ENCODE results near the gene ADGRL1. TPM values are rescaled to one million over a fixed set of nuclear protein-coding genes. Genes with fewer than 3 reads are reported as not detected.
"Not testable (repeated sequence)": the region's sequence is repeated elsewhere in the genome, so short reads cannot be mapped to it uniquely, and the experiment has no call there.

The ADGRL1 gene
- total RNA-seq, 1 donor from 2014 or later: 2.1 TPM

DNA sequence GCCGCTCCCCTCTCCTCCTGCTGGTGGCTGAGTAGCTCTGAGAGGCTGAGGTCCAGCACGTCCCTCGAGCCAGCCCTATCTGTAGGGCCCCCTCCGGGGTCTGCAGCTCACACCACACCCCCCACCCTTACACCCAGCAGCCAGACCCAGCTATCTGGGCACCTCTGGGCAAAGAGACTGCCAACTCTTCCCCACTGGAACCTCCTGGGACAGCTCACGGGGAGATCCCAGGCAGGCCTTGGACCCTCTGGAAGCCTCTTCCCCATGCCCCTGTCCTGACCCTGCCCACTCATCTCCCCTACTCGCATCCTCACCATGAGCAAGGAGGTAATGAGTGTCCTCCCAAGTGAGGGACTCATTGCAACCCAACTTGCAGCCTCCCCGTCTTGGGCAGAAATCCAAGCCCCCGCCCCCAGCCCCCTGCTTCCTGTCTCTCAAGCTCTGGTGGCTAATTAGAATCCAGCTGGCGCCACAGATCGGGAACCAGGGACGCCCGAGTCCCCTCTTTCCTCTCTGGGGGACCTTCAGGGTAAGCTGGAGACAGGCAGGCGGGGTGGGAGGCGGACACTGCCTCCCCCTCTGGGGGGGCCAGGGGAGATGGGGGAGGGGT lies 22.1 kb downstream of the ADGRL1 start:
- TF ChIP-seq, protein P1, sequence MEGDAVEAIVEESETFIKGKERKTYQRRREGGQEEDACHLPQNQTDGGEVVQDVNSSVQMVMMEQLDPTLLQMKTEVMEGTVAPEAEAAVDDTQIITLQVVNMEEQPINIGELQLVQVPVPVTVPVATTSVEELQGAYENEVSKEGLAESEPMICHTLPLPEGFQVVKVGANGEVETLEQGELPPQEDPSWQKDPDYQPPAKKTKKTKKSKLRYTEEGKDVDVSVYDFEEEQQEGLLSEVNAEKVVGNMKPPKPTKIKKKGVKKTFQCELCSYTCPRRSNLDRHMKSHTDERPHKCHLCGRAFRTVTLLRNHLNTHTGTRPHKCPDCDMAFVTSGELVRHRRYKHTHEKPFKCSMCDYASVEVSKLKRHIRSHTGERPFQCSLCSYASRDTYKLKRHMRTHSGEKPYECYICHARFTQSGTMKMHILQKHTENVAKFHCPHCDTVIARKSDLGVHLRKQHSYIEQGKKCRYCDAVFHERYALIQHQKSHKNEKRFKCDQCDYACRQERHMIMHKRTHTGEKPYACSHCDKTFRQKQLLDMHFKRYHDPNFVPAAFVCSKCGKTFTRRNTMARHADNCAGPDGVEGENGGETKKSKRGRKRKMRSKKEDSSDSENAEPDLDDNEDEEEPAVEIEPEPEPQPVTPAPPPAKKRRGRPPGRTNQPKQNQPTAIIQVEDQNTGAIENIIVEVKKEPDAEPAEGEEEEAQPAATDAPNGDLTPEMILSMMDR (IDR thresholded peaks at IDR 0.05; ENCODE audit: insufficient read depth, low read length, severe bottlenecking): no peak
- DNase-seq (ENCODE audit: low read depth) (no peak), FAIRE-seq (no peak)
- H3K36me3 ChIP-seq (ENCODE audit: control insufficient read depth, insufficient read depth, low read length): no peaks in the 10 kb centered on the region
- no peaks in the 10 kb centered on the region for H3K27me3 ChIP-seq (ENCODE audit: control insufficient read depth, insufficient read depth, low read length)
- H3K4me3 ChIP-seq (ENCODE audit: low read depth, low read length): no peak overlapping the region

DNA sequence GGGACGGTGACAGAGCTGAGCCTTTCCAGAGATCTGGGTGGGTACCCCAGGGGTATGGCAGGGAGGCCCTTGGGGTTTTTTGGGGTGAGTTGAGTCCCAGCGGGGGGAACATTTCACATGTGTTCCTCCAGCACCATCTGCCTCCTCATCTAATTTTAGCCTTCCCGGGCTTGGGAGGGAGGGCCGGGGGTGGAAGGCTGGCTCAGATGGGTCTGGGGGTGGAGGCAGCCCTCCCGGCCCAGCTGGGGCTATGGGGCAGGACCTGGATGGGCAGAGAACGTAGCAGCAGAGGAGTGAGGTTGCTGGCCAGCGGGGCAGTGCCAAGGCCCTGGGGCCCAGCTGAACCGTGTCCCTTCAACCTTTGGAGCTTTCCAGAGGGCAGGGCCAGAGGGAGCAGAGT lies 23.5 kb downstream of the ADGRL1 start:
- DNase-seq (ENCODE audit: low read depth) (no peak), FAIRE-seq (no peak)
- TF ChIP-seq, protein P1 (IDR thresholded peaks at IDR 0.05; ENCODE audit: insufficient read depth, low read length, severe bottlenecking): no peak
- Histone ChIP-seq H3K4me3 (ENCODE audit: low read depth, low read length) (no peak overlapping the region), H3K27me3 (ENCODE audit: control insufficient read depth, insufficient read depth, low read length) (no peaks in the 10 kb centered on the region), H3K36me3 (ENCODE audit: control insufficient read depth, insufficient read depth, low read length) (no peaks in the 10 kb centered on the region)

DNA sequence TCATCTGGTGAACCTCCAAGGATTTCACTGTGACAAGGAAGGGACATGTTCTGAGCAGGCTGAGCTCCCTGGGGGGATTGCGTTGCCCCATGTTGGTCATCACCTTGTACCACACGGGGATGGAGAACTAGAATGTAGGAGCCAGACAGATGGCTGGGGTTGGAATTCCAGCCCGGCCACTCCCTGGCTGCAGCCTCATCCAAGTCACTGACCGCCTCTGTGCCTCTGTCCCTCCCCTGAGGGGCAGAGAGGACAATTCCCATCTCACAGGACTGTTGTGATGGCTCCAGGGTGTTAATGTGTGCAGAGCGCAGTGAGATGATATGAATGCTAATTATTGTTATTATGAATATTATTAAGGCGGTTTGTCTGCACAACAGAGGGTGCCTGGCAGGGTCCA lies 24.1 kb downstream of the ADGRL1 start:
- TF ChIP-seq, protein P1 (IDR thresholded peaks at IDR 0.05; ENCODE audit: insufficient read depth, low read length, severe bottlenecking): no peak
- H3K36me3 ChIP-seq (ENCODE audit: control insufficient read depth, insufficient read depth, low read length): no peaks in the 10 kb centered on the region
- FAIRE-seq: no peak
- DNase-seq (ENCODE audit: low read depth): no peak
- no peak overlapping the region for H3K4me3 ChIP-seq (ENCODE audit: low read depth, low read length)
- H3K27me3 ChIP-seq (ENCODE audit: control insufficient read depth, insufficient read depth, low read length): no peaks in the 10 kb centered on the region

DNA sequence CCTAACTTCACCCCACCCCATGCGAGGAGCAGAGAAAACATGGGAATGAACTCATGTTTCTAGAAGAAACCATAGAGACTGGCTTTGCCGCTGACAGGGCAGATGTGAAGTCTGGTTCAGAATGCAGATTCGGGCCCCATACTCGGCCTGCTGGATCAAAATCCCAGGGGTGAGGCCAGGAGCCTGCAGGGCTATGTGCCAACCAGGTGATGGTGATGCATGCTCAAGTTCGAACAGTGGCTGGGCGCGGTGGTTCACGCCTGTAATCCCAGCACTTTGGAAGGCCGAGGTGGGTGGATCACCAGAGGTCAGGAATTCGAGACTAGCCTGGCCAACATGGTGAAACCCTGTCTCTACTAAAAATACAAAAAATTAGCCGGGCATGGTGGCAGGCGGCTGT lies 24.8 kb downstream of the ADGRL1 start:
- not testable (repeated sequence) for H3K4me3 ChIP-seq (ENCODE audit: low read depth, low read length); FAIRE-seq; H3K27me3 ChIP-seq (ENCODE audit: control insufficient read depth, insufficient read depth, low read length); H3K36me3 ChIP-seq (ENCODE audit: control insufficient read depth, insufficient read depth, low read length)
- DNase-seq (ENCODE audit: low read depth): peak; percentile 7

DNA sequence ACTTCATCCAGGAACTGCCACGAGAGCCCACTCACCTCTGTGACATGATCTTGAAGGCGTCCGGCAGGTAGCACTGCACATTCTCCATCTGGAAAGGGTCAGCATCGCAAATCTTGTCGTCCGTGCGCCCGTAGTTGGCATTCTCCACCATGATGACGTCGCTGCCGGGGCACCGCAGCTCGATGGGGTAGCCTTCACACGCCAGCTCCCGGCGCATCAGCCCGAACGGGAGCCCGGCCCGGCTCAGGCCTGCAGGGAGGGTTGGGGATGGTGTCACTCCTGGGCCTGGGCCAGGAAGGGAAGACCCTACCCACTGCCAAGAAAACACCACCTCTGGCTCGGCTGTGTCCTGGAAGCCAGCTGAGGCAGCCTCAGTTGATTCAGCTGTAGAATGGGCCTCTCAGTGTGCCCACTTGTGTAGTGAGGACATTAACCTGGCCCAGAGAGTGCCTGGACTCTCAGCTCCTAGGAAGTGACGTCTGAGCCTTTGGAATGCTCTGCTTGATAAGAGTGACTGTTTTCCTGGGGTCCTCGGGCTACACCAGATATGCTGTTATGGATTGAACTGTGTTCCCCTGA lies 28.4 kb downstream of the ADGRL1 start:
- H3K4me3 ChIP-seq (ENCODE audit: low read depth, low read length): no peak overlapping the region
- TF ChIP-seq, protein P1 (IDR thresholded peaks at IDR 0.05; ENCODE audit: insufficient read depth, low read length, severe bottlenecking): no peak
- DNase-seq (ENCODE audit: low read depth): no peak
- H3K27me3 ChIP-seq (ENCODE audit: control insufficient read depth, insufficient read depth, low read length): no peaks in the 10 kb centered on the region
- no peak for FAIRE-seq
- H3K36me3 ChIP-seq (ENCODE audit: control insufficient read depth, insufficient read depth, low read length): no peaks in the 10 kb centered on the region

DNA sequence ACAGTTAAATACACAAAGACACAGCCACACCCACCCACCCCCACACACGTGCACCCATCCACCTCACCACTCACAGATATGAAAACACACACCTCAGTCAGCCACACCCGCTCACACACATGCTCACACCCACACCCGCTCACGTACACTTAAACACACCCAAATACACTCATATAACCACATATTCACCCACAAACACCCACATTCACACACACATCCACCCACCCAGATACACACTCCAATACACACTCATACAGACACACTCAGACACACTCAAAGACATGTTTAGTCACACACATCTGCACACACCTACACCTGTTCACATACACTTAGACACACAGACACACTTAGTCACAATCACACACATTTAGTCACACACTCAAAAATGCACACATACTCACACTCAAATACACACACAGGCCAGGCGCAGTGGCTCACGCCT lies 30.6 kb downstream of the ADGRL1 start:
- DNase-seq (ENCODE audit: low read depth): no peak
- H3K36me3 ChIP-seq (ENCODE audit: control insufficient read depth, insufficient read depth, low read length): no peaks in the 10 kb centered on the region

More for the DNA sequence above, 30.6 kb downstream of the ADGRL1 start:
- H3K4me3 ChIP-seq (ENCODE audit: low read depth, low read length): no peak overlapping the region
- no peak for FAIRE-seq
- TF ChIP-seq, protein P1 (IDR thresholded peaks at IDR 0.05; ENCODE audit: insufficient read depth, low read length, severe bottlenecking): no peak
- H3K27me3 ChIP-seq (ENCODE audit: control insufficient read depth, insufficient read depth, low read length): no peaks in the 10 kb centered on the region

Data from bronchial epithelial cell (primary cell).